ENCODE measurements around the gene CDH15.
A peak's percentile ranks its signal among the peaks of the same experiment; 100 is the strongest.
"Not testable (repeated sequence)": the region's sequence is repeated elsewhere in the genome, so short reads cannot be mapped to it uniquely, and the experiment has no call there.

CDH15 gene

DNA sequence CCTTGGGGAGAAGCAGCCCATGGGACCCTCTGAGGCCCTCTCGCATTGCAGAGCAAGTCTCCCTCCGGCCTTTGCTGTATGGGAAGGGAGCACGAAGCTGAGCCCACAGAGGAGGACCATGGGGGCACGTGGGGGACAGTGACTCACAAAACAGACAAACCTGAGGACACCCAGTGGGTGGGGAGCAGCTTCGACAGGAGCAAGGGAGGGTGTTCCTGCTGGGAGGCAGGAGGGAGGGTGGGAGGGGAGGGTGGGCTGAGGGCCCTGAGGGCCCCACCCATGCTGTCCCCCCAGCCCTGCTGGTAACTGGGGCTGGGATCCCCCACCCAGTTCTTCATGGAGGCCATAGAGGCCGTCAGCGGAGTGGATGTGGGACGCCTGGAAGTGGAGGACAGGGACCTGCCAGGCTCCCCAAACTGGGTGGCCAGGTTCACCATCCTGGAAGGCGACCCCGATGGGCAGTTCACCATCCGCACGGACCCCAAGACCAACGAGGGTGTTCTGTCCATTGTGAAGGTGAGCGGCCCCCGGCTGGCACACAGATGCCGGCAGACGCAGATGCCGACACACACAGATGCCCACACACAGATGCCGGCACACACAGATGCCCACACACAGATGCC, 16.3 kb downstream of the CDH15 start:
- no peak for DNase-seq (ENCODE audit: low read depth in 3 of 3)

DNA sequence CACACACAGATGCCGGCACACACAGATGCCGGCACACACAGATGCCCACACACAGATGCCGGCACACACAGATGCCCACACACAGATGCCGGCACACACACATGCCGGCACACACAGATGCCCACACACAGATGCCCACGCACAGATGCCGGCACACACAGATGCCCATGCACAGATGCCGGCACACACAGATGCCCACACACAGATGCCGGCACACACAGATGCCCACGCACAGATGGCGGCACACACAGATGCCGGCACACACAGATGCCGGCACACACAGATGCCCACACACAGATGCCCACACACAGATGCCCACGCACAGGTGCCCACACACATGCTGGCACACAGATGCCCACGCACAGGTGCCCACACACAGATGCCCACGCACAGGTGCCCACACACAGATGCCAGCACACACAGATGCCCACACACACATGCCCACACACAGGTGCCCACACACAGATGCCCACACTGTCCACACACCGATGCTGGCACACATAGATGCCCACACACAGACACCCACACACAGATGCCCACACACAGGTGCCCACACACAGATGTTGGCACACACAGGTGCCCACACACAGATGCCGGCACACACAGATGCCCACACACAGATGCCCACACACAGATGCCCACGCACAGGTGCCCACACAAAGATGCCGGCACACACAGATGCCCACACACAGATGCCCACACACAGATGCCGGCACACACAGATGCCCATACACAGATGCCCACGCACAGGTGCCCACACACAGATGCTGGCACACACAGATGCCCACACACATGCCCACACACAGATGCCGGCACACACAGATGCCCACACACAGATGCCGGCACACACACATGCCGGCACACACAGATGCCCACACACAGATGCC, 17.2 kb downstream of the CDH15 start:
- not testable (repeated sequence) for DNase-seq (ENCODE audit: low read depth in 3 of 3)

DNA sequence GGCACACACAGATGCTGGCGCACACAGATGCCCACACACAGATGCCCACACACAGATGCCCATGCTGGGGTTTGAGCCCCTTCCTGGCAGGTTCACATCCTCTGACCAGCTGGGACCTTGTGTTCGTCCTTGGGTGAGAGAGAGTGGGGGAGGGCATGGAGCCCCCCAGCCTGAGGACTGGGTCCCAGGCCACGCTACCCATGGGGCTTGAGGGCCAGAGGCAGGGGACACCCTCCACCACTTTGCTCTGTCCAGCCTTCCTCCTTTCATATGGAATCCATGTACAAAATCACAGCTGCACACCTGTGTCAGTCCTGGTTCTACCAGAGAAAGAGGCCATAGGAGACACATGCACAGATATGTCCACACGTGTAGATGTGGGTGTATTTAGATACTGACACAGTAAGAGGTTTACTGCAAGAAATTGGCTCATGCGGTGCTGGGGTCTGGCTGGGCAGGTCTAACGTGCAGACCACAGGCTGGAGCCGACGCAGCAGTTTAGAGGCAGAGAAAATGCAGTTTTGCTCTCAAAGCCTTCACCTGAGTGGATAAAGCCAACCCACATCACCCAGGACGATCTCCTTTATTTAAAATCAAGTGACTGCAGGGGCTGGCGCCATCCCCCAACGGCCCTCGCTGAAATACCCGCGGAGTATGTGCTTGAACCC, 17.9 kb downstream of the CDH15 start:
- DNase-seq (ENCODE audit: low read depth in 3 of 3): no peak

DNA sequence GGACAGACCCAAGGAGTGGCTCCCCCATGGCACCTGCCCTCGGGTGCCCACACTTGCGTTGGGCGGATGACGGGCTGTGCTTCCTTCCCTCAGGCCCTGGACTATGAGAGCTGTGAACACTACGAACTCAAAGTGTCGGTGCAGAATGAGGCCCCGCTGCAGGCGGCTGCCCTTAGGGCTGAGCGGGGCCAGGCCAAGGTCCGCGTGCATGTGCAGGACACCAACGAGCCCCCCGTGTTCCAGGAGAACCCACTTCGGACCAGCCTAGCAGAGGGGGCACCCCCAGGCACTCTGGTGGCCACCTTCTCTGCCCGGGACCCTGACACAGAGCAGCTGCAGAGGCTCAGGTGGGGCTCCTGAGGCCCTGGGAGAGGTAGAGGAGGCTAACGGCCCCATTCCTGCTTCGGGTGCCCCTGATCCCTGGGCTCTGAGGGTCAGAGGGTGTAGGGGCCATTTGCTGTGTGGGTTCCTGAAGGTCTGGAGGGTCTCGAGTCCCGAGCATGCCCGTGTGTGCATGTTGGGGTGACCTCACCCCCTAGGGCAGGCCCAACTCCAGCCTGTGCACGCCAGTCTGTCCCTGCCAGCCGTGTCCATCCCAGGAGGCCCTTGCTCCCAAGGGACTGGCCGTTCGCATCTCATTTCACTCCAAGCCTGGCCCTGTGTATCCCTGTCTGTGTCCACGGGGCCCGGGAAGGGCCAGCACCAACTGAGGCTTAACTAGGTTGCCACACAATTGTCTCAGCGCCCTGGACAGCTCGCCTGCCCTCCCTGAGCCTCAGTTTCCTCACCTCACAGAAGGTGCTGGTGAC, 18.8 kb downstream of the CDH15 start:
- no peak for DNase-seq (ENCODE audit: low read depth in 3 of 3)

DNA sequence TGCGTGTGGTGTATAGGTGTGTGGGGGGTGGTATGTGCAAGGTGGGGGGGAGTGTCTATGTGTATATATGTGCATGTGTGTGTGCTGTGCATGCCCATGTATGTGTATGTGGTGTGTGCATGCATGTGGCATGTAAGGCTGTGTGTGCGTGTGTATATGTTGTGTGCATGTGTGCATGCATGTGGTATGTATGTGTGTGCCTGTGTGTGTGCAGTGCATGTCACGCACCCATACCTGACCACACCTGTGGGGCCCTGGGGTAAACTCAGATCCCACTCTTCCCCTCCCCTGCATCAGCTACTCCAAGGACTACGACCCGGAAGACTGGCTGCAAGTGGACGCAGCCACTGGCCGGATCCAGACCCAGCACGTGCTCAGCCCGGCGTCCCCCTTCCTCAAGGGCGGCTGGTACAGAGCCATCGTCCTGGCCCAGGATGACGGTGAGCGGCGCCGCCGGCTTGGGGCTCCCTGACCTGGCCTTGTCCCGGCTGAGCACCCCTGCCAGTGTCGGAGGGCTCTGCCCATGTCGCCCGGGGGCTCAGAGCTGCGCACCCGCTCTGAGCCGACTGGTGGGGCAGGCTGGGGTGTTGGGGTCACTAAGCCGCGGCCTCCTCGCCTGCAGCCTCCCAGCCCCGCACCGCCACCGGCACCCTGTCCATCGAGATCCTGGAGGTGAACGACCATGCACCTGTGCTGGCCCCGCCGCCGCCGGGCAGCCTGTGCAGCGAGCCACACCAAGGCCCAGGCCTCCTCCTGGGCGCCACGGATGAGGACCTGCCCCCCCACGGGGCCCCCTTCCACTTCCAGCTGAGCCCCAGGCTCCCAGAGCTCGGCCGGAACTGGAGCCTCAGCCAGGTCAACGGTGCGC, 19.7 kb downstream of the CDH15 start:
- DNase-seq (ENCODE audit: low read depth in 3 of 3): no peak

DNA sequence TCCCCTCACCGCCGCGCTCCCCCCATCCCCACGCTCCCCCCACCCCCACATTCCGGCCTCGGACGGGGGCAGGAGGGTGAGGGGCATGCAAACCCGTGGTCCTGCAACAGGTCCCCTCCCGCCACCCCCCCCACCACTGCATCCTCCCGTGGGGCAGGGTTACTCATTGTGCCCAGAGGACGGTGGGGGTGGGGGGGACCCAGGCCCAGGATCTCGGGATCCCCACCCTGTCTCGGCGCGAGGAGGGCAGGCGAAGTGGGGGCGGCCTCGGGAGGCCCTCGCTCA, 20.3 kb downstream of the CDH15 start:
- DNase-seq (ENCODE audit: low read depth in 3 of 3): no peak

DNA sequence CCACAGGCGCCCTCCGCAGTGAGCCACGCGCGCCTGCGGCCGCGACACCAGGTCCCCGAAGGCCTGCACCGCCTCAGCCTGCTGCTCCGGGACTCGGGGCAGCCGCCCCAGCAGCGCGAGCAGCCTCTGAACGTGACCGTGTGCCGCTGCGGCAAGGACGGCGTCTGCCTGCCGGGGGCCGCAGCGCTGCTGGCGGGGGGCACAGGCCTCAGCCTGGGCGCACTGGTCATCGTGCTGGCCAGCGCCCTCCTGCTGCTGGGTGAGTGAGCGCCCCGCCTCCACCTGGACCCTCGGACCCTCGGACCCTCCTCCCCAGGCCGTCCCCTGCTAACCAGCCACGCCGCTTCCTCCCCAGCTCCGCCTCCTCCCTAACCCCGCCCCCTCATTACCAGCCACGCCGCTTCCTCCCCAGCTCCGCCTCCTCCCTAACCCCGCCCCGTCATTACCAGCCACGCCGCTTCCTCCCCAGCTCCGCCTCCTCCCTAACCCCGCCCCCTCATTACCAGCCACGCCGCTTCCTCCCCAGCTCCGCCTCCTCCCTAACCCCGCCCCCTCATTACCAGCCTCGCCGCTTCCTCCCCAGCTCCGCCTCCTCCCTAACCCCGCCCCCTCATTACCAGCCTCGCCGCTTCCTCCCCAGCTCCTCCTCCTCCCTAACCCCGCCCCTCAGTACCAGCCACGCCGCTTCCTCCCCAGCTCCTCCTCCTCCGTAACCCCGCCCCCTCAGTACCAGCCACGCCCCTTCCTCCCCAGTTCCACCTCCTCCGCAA, 20.8 kb downstream of the CDH15 start:
- peak in 2 of 3 donors; percentile 76 to 94 for DNase-seq (ENCODE audit: low read depth in 3 of 3)

DNA sequence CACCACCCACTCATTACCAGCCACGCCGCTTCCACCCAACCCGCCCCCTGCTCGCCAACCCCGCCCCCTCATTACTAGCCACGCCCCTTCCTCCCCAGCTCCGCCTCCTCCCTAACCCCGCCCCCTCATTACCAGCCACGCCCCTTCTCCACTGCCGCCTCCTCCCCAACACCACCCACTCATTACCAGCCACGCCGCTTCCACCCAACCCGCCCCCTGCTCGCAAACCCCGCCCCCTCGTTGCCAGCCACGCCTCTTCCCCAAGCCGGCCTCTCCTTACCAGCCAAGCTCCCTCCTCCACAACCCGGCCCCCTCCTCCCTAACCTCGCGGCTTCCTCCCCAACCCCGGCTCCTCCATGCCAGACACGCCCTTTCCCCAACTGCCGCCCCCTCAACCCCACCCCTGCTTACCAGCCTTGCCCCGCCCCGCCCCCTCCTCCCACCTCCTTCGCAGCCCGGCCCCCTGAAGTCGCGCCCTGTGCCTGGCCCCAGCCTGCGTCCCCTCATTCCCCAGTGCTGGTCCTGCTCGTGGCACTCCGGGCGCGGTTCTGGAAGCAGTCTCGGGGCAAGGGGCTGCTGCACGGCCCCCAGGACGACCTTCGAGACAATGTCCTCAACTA, 21.5 kb downstream of the CDH15 start:
- peak in 2 of 3 donors; percentile 36 to 63 for DNase-seq (ENCODE audit: low read depth in 3 of 3)

DNA sequence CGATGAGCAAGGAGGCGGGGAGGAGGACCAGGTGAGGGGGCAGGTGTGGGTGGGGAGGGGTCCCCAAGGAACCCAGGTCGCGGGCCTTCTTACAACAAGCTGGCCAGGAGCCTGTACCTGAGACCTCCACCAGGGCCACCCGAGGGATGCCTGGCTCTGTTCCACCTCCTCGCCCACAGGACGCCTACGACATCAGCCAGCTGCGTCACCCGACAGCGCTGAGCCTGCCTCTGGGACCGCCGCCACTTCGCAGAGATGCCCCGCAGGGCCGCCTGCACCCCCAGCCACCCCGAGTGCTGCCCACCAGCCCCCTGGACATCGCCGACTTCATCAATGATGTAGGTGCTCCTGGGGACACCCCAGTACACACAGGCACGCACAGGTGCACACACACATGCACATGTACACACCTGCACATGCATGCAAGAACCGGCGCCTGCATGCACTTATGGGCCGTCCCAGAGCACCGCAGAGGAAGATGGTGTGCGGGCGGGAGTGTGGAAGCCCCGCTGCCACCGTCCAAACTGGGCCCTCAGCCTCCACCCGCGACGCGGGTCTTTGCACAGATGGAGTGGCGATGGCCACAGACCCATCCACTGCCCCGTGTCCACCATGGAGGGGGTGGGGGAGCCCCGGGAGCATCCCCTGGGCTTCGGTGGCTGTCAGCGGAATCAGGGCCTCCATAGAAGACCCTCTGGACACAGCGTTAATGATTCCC, 22.2 kb downstream of the CDH15 start:
- no peak for DNase-seq (ENCODE audit: low read depth in 3 of 3)

DNA sequence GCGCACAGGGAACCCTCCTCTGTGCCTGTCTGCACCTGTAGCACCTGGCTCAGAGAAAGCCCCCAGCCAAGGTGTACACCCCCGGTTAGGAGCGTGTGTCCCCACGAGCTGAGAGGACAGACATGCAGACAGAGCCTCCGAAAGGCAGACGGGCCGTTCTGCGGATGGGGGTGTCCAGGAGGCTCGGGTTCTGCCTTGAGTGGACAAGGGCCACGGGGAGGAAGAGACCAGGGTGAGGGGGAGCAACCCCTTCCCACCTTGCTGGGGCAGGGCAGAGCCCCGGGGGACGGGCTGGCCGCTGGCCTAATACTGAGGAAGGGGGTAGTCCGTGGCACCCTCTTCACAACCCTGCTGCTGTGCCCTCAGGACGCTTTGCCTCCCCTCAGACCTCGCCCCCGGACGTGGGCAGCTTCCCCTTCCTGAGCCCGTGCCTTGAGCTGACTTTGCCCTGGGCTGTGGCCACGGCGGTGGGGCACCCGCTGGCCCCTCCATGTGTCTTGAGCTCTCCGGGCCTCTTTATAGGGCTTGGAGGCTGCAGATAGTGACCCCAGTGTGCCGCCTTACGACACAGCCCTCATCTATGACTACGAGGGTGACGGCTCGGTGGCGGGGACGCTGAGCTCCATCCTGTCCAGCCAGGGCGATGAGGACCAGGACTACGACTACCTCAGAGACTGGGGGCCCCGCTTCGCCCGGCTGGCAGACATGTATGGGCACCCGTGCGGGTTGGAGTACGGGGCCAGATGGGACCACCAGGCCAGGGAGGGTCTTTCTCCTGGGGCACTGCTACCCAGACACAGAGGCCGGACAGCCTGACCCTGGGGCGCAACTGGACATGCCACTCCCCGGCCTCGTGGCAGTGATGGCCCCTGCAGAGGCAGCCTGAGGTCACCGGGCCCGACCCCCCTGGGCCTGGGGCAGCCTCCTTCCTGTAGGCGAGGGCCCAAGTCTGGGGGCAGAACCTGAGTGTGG, 23.1 kb downstream of the CDH15 start:
- no peak for DNase-seq (ENCODE audit: low read depth in 3 of 3)

DNA sequence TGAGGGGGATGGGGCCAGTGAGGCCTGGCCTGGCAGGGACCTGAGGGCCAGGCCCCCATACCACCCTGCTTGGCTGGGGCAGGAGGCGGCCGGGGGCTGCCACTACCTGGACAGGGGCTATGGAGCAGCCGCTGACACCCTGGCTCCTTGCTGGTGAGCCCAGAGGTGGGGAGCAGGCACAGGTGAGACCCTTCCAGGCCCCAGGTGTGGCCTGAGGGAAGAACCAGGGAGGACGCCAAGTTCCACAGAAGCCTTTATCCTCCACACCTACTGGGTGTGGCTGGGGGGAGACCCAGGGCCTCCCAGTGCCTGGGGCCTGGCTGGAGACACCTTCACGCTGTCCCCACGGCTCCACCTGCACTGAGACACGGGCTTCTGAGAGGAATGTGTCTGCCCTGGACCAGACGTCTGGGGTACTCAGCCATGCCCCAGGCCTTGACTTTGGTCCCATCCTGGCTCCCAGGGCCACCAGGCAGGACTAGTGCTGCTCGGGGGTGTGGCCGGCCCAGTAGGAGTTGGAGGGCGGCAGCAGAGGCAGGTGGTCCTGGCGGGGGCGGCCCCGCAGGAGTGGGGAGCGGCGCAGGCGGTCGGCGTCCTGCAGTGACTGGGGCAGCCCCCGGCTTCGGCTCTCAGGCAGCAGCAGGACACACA, 24.1 kb downstream of the CDH15 start:
- no peak for DNase-seq (ENCODE audit: low read depth in 3 of 3)

DNA sequence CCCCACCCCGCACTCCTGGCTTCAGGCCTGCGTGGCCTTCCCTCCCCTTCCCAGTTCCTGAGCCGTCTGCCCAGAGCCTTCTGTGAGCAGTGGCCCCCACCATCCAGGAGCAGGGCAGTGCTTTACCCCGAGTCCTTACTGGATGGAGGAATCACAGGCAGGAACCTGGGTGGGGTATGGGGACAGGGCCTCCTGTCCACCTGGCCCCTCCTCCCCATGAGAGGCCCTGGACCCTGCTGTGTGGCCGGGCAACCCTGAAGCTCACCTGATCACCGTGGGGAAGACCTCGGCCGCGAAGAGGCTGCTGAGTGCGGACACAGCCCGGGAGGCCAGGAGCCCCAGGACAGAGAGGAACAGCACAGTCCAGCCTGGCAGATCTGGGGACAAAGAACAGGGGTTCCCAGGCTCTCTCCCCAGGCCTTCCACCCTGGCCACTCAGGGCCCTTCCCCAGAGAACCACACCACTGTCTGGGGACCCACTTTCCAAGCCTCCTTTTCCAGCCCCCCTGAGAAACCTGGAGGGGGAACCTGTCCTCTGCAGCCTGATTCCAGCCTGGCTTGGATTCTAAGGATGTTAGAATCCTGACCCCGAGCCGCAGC, 25.6 kb downstream of the CDH15 start:
- DNase-seq (ENCODE audit: low read depth in 3 of 3): no peak

DNA sequence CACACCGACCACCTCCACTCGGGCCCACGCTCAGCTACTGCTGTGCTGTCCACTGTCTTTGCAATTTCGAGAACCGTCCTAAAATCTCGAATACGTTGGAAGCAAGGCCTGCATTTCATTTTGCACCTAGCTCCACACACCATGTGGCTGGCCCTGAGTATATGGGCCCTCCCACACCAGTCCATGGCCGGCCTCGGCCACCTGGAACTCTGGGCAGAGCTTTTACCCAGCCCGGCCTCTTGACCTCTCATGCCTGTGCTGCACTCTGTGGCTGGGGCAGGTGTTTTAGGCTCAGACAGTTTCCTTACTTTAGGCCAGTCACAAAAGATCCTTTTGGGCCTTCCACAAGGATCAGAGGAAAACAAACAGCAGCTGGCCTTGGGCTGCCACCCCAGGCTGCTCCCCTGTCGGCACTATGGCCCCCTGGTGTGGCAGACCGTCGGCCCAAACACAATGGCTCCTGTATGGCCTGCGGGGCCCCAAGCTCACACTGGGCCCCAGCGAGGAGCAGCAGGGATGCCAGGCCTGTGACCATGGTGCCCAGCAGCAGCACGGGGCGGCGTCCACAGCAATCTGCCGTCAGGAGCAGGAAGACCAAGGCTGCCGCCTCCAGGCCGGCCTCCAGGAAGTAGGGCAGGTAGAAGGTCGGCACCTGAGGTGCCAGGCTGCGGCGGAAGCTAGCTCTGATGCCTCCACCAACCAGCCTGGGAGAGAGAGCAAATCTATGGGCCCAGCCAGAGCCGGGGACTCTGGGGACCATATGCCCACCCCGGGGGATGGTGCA, 26.3 kb downstream of the CDH15 start:
- no peak for DNase-seq (ENCODE audit: low read depth in 3 of 3)

DNA sequence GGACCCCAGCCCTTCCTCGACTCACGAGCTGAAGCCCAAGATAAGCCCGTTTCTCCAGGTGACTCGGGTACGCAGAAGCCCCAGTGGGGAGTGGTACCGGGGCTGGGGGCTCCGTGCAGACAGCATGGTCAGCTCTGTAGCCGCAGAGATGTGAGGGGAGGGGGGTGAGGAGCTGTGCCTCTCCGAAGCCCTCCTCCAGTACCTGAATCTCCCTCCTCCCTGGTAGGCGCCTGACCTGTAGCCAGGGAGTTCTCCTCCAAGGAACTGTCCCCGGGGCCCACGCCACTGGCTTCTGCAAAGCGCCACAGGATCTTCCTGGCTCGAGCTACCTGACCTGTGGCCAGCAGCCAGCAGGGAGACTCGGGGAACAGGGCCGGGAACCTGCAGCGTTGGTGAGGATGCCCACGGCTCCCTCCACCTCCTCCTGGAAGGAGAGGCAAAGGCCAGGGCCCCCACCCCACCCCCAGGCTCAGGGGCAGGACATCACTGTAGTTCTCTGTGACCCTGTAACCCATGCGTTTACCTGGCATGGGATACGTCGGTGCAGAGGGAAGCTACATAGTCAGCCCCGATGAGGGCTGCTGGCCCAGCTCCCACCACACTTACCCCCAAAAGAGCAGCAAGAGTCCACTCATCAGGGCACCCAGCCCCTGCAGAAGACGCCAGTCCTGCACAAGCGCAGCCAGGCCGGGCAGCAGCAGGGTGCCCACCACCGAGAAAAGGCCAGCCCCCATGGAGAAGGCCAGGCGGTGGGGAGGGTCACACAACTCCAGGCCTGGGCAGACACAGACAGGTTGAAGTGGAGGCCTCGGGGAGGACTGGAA, 27.1 kb downstream of the CDH15 start:
- no peak for DNase-seq (ENCODE audit: low read depth in 3 of 3)
